Right cardiac atrium (tissue), 5 donors: ENCODE measurements around the gene CTCF. TPM values are rescaled to one million over a fixed set of nuclear protein-coding genes. Genes with fewer than 3 reads are reported as not detected.

ENCODE experiments used
- ATAC-seq, 2 donors: fragments of 200-7000 bp; cut with Tn5 transposase; one replicate each; pipeline versions ENCODE4 v1.8.0 to v1.9.1; 2020; ENCODE audit warnings: moderate library complexity in 2 of 2, mild to moderate bottlenecking in 1 of 2
- DNase-seq, 3 donors: peaks; one replicate each; pipeline ENCODE4 v3.0.0-alpha.2; 2020
- H3K27ac ChIP-seq: one replicate; pipeline ENCODE4 v1.5.1; 2013; ENCODE audit warnings: mild to moderate bottlenecking, low read length, control low read depth, moderate library complexity
- H3K27me3 ChIP-seq: one replicate; pipeline ENCODE4 v1.6.1; 2013; ENCODE audit not compliant: control insufficient read depth, insufficient read depth
- H3K4me1 ChIP-seq: one replicate; pipeline ENCODE4 v1.6.1; 2013; ENCODE audit warnings: low read length; ENCODE audit not compliant: control insufficient read depth, insufficient read depth
- H3K4me3 ChIP-seq: one replicate; pipeline ENCODE4 v1.5.1; 2013; ENCODE audit warnings: low read length, control low read depth
- H3K9me3 ChIP-seq: one replicate; pipeline ENCODE4 v1.6.1; 2013; ENCODE audit warnings: low read length; ENCODE audit not compliant: control insufficient read depth
- WGBS: extraction: QIAGEN DNeasy Blood & Tissue Kit; methylation state at CpG from one replicate; pipeline ENCODE4 v1.1.7; 2013; 5-methylcytosine and 5-hydroxymethylcytosine counted together
- intact Hi-C, 4 donors: fragments of 100-400 bp; cut with DNase I; formaldehyde crosslinking; loops; one replicate each; pipeline versions ENCODE4 v1.11.0 to v1.14.0; 2022 to 2023
- polyA plus RNA-seq: library from polyadenylated mRNA; stranded (reverse); fragments of 200-250 nt; gene quantifications from one replicate; pipeline ENCODE4 v1.2.3, GENCODE V29; 2013
- total RNA-seq, 4 donors: library from RNA; stranded (reverse); fragmentation: NEBNext Ultra II Directional; extraction: Animal tissue kit (Norgen Biotek cat#: 25700); gene quantifications; one replicate each; pipeline ENCODE4 v1.2.1, GENCODE V29; 2021
- donor health status: healthy with polysubstance abuse.
- donor health status: DM: no; HTN: yes; CAD: no.
- donor health status: DM: no; HTN: no; CAD: no.
- donor health status: DM: no; HTN: yes; CAD: no; lungs with severe emphysema.
- donor health status: DM: yes; HTN: yes; CAD: no.

The CTCF gene
- total and polyA plus RNA-seq, 5 donors: 17.5 to 30.5 (median 27.8) TPM

- H3K27me3 ChIP-seq: no peaks in the 10 kb centered on the region
- peaks cover 9% of the 10 kb centered on the region for H3K4me1 ChIP-seq
- no peaks in the 10 kb centered on the region for H3K9me3 ChIP-seq
- ATAC-seq: no peak
- WGBS: 87% methylated on average over 8 of the region's 8 CpGs
- peak in 2 of 3 donors; percentile 33 to 45 for DNase-seq
- intact Hi-C loops: no loop called here
- H3K27ac ChIP-seq: no peak overlapping the region
- no peak overlapping the region for H3K4me3 ChIP-seq
Observed at GRCh38 chr16:67543036-67543435, 19.3 kb upstream of the CTCF start.

- no peaks in the 10 kb centered on the region for H3K27me3 ChIP-seq
- H3K27ac ChIP-seq: no peak overlapping the region
- no peaks in the 10 kb centered on the region for H3K9me3 ChIP-seq
- intact Hi-C loops: no loop called here
- no peak overlapping the region for H3K4me3 ChIP-seq
- DNase-seq (peak in 2 of 3 donors; percentile 31 to 52), ATAC-seq (no peak)
- 79% methylated on average over 6 of the region's 6 CpGs for WGBS
- H3K4me1 ChIP-seq: peaks cover 7% of the 10 kb centered on the region
Observed at GRCh38 chr16:67543582-67543981, 18.7 kb upstream of the CTCF start.

GRCh38 chr16:67544329-67544841, 17.9 kb upstream of the CTCF start:
- Histone ChIP-seq H3K27me3 (no peaks in the 10 kb centered on the region), H3K9me3 (no peaks in the 10 kb centered on the region), H3K27ac (no peak overlapping the region), H3K4me1 (peaks cover 5% of the 10 kb centered on the region), H3K4me3 (no peak overlapping the region)
- intact Hi-C loops: no loop called here
- no peak for ATAC-seq
- 79% methylated on average over 13 of the region's 13 CpGs for WGBS
- DNase-seq: peak in 2 of 3 donors; percentile 51 to 60

GRCh38 chr16:67544844-67545664, 17.3 kb upstream of the CTCF start:
- Histone ChIP-seq H3K4me3 (no peak overlapping the region), H3K4me1 (peaks cover 5% of the 10 kb centered on the region), H3K9me3 (no peaks in the 10 kb centered on the region), H3K27ac (no peak overlapping the region), H3K27me3 (no peaks in the 10 kb centered on the region)
- WGBS: 73% methylated on average over 15 of the region's 15 CpGs
- intact Hi-C loops: no loop called here
- no peak for ATAC-seq
- peak in 2 of 3 donors; percentile 51 to 55 for DNase-seq

- H3K9me3 ChIP-seq: no peaks in the 10 kb centered on the region
- WGBS: 80% methylated on average over 14 of the region's 14 CpGs
- no peak overlapping the region for H3K4me3 ChIP-seq
- peak in 2 of 3 donors; percentile 33 to 42 for DNase-seq
- no peak for ATAC-seq
- intact Hi-C loops: no loop called here
- no peaks in the 10 kb centered on the region for H3K27me3 ChIP-seq
- no peak overlapping the region for H3K27ac ChIP-seq
- peaks cover 5% of the 10 kb centered on the region for H3K4me1 ChIP-seq
Observed at GRCh38 chr16:67545665-67546024, 16.7 kb upstream of the CTCF start.

GRCh38 chr16:67546091-67546501, 16.2 kb upstream of the CTCF start:
- peak in 2 of 3 donors; percentile 46 to 55 for DNase-seq
- H3K4me1 ChIP-seq: peaks cover 5% of the 10 kb centered on the region

GRCh38 chr16:67546761-67547422, 15.4 kb upstream of the CTCF start:
- H3K4me3 ChIP-seq: no peak overlapping the region
- intact Hi-C loops: no loop called here
- WGBS: 19% methylated on average over 7 of the region's 7 CpGs
- H3K4me1 ChIP-seq: no peaks in the 10 kb centered on the region
- peak; percentile 74 to 91 (median 90) for DNase-seq
- peak; percentile 49 to 59 for ATAC-seq
- H3K27ac ChIP-seq: no peak overlapping the region
- H3K27me3 ChIP-seq: no peaks in the 10 kb centered on the region
- H3K9me3 ChIP-seq: no peaks in the 10 kb centered on the region

More at GRCh38 chr16:67546091-67546501, 16.2 kb upstream of the CTCF start:
- Histone ChIP-seq H3K9me3 (no peaks in the 10 kb centered on the region), H3K4me3 (no peak overlapping the region), H3K27ac (no peak overlapping the region), H3K27me3 (no peaks in the 10 kb centered on the region)
- ATAC-seq: no peak
- intact Hi-C loops: no loop called here
- 78% methylated on average over 7 of the region's 7 CpGs for WGBS

GRCh38 chr16:67547423-67548264, 14.7 kb upstream of the CTCF start:
- DNase-seq (peak in 2 of 3 donors; percentile 53 to 70), ATAC-seq (peak; percentile 8 to 47)
- H3K27ac ChIP-seq: no peak overlapping the region

GRCh38 chr16:67548265-67549126, 13.8 kb upstream of the CTCF start:
- no peaks in the 10 kb centered on the region for H3K9me3 ChIP-seq
- no peak overlapping the region for H3K4me3 ChIP-seq
- 81% methylated on average over 4 of the region's 4 CpGs for WGBS
- intact Hi-C loops: no loop called here
- no peaks in the 10 kb centered on the region for H3K27me3 ChIP-seq
- no peak overlapping the region for H3K27ac ChIP-seq
- ATAC-seq (no peak), DNase-seq (peak in 2 of 3 donors; percentile 16 to 53)
- peaks cover 3% of the 10 kb centered on the region for H3K4me1 ChIP-seq

More at GRCh38 chr16:67547423-67548264, 14.7 kb upstream of the CTCF start:
- 60% methylated on average over 16 of the region's 16 CpGs for WGBS
- intact Hi-C loops: no loop called here
- Histone ChIP-seq H3K4me3 (no peak overlapping the region), H3K9me3 (no peaks in the 10 kb centered on the region), H3K4me1 (peaks cover 3% of the 10 kb centered on the region), H3K27me3 (no peaks in the 10 kb centered on the region)

- no peak for ATAC-seq
- 68% methylated on average over 4 of the region's 4 CpGs for WGBS
- intact Hi-C loops: no loop called here
- H3K27me3 ChIP-seq: no peaks in the 10 kb centered on the region
- peaks cover 3% of the 10 kb centered on the region for H3K4me1 ChIP-seq
- H3K4me3 ChIP-seq: no peak overlapping the region
- H3K9me3 ChIP-seq: no peaks in the 10 kb centered on the region
- peak in 1 of 3 donors; percentile 21 for DNase-seq
- H3K27ac ChIP-seq: no peak overlapping the region
Observed at GRCh38 chr16:67549240-67549639, 13.1 kb upstream of the CTCF start.
